ENCODE measurements around the gene RASSF3. TPM values are rescaled to one million over a fixed set of nuclear protein-coding genes. Genes with fewer than 3 reads are reported as not detected.
"Not testable (repeated sequence)": the region's sequence is repeated elsewhere in the genome, so short reads cannot be mapped to it uniquely, and the experiment has no call there.

The RASSF3 gene
- total and polyA plus RNA-seq, 7 donors, result 34.7 to 348 (median 143) TPM

GRCh38 chr12:64582862-64583261 lies 27.4 kb upstream of the RASSF3 start:
- H3K4me3 ChIP-seq, result no peak overlapping the region
- no peaks in the 10 kb centered on the region for H3K4me1 ChIP-seq
- H3K27ac ChIP-seq, result peak overlapping the region in 1 of 4 donors; percentile 19
- no peaks in the 10 kb centered on the region for H3K27me3 ChIP-seq
- no peak for TF ChIP-seq EP300 (IDR thresholded peaks at IDR 0.05)
- TF ChIP-seq CTCF (IDR thresholded peaks at IDR 0.05), result no peak
- no peak for TF ChIP-seq POLR2A (IDR thresholded peaks at IDR 0.05)
- no peak for TF ChIP-seq POLR2AphosphoS5 (IDR thresholded peaks at IDR 0.05)
- DNase-seq, result peak; percentile 7
- no peaks in the 10 kb centered on the region for H3K9me3 ChIP-seq
- 91 to 98% methylated on average over 3 of the region's 3 CpGs for WGBS, 2 donors
- H3K36me3 ChIP-seq, result no peaks in the 10 kb centered on the region
- intact Hi-C loops (cut with DNase I), result no loop called here

- H3K4me3 ChIP-seq; H3K27me3 ChIP-seq; intact Hi-C loops (cut with DNase I); H3K9me3 ChIP-seq; H3K4me1 ChIP-seq; H3K36me3 ChIP-seq: not testable (repeated sequence)
- WGBS, 2 donors, result 85 to 90% methylated on average over 7 of the region's 7 CpGs
- peak; percentile 3 for DNase-seq
- peak overlapping the region in 1 of 4 donors; percentile 19 for H3K27ac ChIP-seq
These were observed 26.9 kb upstream of the RASSF3 start for GRCh38 chr12:64583395-64583770.

- intact Hi-C loops (cut with DNase I), result no loop called here
- Histone ChIP-seq H3K36me3 (no peaks in the 10 kb centered on the region), H3K4me1 (no peaks in the 10 kb centered on the region), H3K9me3 (no peaks in the 10 kb centered on the region), H3K27me3 (no peaks in the 10 kb centered on the region), H3K4me3 (no peak overlapping the region), H3K27ac (peak overlapping the region in 1 of 4 donors; percentile 19)
- DNase-seq, result peak; percentile 2
- 16 to 17% methylated on average over 6 of the region's 6 CpGs for WGBS, 2 donors
- TF ChIP-seq EP300 (IDR thresholded peaks at IDR 0.05) (no peak), CTCF (IDR thresholded peaks at IDR 0.05) (no peak), POLR2A (IDR thresholded peaks at IDR 0.05) (no peak), POLR2AphosphoS5 (IDR thresholded peaks at IDR 0.05) (no peak)
These were observed 26.4 kb upstream of the RASSF3 start for GRCh38 chr12:64583771-64584421.

GRCh38 chr12:64585104-64585503 lies 25.2 kb upstream of the RASSF3 start:
- no peak for DNase-seq
- intact Hi-C loops (cut with DNase I), result no loop called here

GRCh38 chr12:64587447-64587846 lies 22.8 kb upstream of the RASSF3 start:
- 85 to 86% methylated on average over 5 of the region's 5 CpGs for WGBS, 2 donors
- Histone ChIP-seq H3K27ac (no peak overlapping the region), H3K4me1 (no peaks in the 10 kb centered on the region), H3K27me3 (no peaks in the 10 kb centered on the region), H3K36me3 (no peaks in the 10 kb centered on the region), H3K4me3 (no peak overlapping the region), H3K9me3 (no peaks in the 10 kb centered on the region)
- DNase-seq, result no peak
- intact Hi-C loops (cut with DNase I), result no loop called here
- TF ChIP-seq EP300 (IDR thresholded peaks at IDR 0.05) (no peak), CTCF (IDR thresholded peaks at IDR 0.05) (no peak), POLR2AphosphoS5 (IDR thresholded peaks at IDR 0.05) (no peak), POLR2A (IDR thresholded peaks at IDR 0.05) (no peak)

More at GRCh38 chr12:64585104-64585503, 25.2 kb upstream of the RASSF3 start:
- TF ChIP-seq POLR2A (IDR thresholded peaks at IDR 0.05) (no peak), POLR2AphosphoS5 (IDR thresholded peaks at IDR 0.05) (no peak), CTCF (IDR thresholded peaks at IDR 0.05) (no peak), EP300 (IDR thresholded peaks at IDR 0.05) (no peak)
- Histone ChIP-seq H3K4me3 (no peak overlapping the region), H3K36me3 (no peaks in the 10 kb centered on the region), H3K27me3 (no peaks in the 10 kb centered on the region), H3K27ac (no peak overlapping the region), H3K4me1 (no peaks in the 10 kb centered on the region), H3K9me3 (no peaks in the 10 kb centered on the region)
- WGBS, 2 donors, result 92% methylated on average over 5 of the region's 5 CpGs

Measured in sigmoid colon (tissue), 7 donors.